Epithelial cell of prostate (primary cell): ENCODE measurements around the gene OSBPL5.

Experiments used
- DNase-seq: peaks from one replicate; pipeline ENCODE4 v3.0.0-alpha.2; 2011; ENCODE audit warnings: low read depth, low spot score
- H3K27ac ChIP-seq: fragments of 450-650 bp; 2 replicates; pipeline ENCODE4 v1.5.1; 2017; ENCODE audit warnings: mild to moderate bottlenecking

Gene OSBPL5

GRCh38 chr11:3164552-3165151, 458 bp downstream of the OSBPL5 start:
- no peak for DNase-seq

DNA sequence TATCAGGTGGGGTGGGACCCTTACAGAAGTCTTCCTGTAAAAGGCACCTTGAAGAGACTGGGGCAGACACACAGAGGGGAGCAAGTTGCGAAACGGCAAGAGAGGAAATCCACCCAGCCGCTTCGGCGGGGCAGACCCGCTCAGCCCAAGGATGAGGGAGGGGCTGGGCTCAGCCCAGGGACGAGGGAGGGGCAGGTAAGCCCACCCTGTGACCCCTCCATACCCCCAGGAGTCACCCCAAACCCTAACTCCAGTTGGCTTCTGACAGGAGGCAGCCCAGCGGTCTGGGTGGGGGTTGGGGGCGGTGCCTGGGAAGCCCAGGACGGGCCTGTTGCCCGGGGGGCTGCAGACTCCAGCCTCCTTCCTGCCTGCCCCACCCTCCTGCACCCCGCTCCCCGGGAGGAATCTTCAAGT, 965 bp downstream of the OSBPL5 start:
- H3K27ac ChIP-seq, result no peak overlapping the region
- DNase-seq, result no peak

More at GRCh38 chr11:3164552-3165151, 458 bp downstream of the OSBPL5 start:
- no peak overlapping the region for H3K27ac ChIP-seq

DNA sequence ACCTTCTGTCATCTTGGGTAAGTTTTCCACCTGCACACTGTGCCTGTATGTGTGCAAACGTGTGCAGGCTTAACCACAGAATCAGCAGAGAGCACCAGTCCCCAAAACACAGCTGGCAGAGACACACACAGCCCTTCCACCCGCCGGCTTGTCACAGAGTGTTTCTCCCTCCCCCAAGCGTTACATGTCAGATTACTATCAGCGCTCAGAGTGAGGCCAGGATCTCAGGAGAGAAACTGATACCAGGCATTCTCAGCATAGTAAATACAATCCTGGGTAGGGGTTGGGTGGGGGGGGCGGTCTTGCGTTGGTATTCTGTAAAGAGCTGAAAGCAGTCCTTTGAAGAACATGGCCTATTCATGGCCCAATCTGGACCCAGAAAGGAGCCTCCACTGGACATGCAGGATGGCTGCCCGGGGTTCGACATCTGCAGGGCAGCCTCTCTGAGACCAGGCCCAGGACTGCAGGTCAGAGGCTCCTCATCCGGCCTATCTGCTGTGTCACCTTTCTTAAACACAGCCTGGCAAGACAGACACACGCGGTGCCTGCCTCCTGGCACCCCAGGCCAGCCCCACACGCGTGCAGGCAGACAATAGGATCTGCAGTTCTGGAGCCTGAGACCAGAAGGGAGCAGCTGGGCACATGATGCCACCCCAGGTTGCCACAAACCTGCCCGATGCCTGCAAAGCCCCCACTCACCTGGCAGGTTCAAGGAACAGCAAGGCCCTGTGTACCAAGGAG, 1.7 kb downstream of the OSBPL5 start:
- no peak for DNase-seq
- H3K27ac ChIP-seq, result no peak overlapping the region

DNA sequence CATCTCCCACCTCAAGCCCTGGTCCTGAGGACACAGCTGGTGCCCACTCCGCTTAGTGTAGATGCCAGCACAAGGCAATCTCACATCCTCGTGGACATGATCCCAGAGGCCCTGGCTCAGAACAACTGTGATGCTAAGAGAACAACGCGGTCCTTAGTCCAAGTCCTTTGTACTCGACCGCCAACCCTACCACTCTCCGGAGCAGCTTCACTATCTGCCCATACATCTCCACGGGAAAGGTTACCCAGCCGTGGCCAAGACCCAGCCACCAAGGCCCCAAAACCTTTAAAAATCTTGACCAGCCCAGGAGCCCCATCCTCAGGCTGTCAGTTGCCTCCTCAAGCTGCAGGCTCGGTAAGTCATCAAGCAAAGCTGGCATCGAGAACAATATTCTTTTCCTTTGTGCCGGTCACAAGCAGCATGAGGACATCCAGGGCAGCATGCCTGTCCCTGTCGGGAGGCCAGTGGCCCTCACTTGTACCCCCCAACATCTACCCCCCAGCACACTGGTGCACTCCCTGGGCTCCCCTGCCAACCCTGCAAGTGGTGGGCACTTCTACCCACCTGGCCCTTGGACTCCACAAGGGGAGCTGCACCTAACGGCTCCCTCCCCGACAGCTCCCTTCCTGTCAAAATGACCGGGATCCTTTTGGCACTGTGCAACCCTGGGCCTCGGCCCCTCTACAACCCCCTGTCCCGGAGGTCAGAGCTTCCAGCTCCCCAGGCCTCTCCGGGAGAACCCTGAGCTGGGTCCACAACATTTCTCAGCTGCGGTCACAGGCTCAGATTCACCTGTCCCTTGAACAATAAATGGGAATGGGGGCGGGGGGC, 2.5 kb downstream of the OSBPL5 start:
- DNase-seq, result no peak
- no peak overlapping the region for H3K27ac ChIP-seq

GRCh38 chr11:3161720-3162409, 3.2 kb downstream of the OSBPL5 start:
- H3K27ac ChIP-seq, result no peak overlapping the region
- DNase-seq, result no peak

- DNase-seq, result no peak
Measured at GRCh38 chr11:3161309-3161708, 3.8 kb downstream of the OSBPL5 start.

DNA sequence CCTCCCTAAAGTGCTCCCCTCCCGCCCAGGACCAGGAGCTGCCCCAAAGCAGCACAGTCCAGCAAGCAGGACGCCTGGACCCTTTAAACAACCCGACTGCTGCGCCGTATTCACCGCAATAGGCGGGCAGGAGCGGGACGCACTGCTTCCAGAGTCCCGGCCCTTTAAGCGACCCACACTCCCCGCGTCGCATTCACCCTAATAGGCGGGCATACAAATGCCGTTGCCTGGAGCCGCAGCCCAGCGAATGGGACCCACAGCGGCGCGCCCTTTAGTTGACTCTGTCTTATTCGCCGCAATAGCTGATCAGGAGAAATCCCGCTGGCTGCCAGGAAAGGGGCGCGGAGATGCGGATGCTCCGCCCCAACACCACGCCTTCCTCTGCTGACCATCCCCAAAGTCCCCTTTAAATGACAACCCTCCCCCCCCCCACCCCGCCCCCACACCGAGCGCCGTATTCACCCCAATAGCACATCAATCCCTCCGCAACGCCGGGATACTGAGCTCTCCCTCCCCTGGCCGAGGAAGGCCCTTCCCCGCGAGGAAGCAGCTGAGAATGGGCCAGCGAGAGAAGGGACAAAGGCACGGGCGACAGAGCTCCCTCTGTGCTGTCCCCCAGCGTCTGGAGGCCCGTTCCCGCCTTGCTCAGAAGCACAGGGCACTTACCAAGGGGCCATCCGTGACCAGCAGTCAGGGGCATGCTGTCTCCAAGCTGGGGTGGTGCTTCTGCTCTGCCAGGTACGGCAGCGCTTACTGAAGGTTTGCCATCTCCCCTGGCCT, 4.7 kb downstream of the OSBPL5 start:
- H3K27ac ChIP-seq, result no peak overlapping the region
- DNase-seq, result no peak

More at GRCh38 chr11:3161309-3161708, 3.8 kb downstream of the OSBPL5 start:
- H3K27ac ChIP-seq, result no peak overlapping the region

GRCh38 chr11:3159296-3160190, 5.6 kb downstream of the OSBPL5 start:
- DNase-seq, result no peak
- H3K27ac ChIP-seq, result no peak overlapping the region

- H3K27ac ChIP-seq, result no peak overlapping the region
Measured at GRCh38 chr11:3158821-3159220, 6.3 kb downstream of the OSBPL5 start.

GRCh38 chr11:3158131-3158591, 6.9 kb downstream of the OSBPL5 start:
- no peak overlapping the region for H3K27ac ChIP-seq
- no peak for DNase-seq

More at GRCh38 chr11:3158821-3159220, 6.3 kb downstream of the OSBPL5 start:
- DNase-seq, result no peak

- no peak for DNase-seq
- no peak overlapping the region for H3K27ac ChIP-seq
Measured at GRCh38 chr11:3157381-3158130, 7.6 kb downstream of the OSBPL5 start.

DNA sequence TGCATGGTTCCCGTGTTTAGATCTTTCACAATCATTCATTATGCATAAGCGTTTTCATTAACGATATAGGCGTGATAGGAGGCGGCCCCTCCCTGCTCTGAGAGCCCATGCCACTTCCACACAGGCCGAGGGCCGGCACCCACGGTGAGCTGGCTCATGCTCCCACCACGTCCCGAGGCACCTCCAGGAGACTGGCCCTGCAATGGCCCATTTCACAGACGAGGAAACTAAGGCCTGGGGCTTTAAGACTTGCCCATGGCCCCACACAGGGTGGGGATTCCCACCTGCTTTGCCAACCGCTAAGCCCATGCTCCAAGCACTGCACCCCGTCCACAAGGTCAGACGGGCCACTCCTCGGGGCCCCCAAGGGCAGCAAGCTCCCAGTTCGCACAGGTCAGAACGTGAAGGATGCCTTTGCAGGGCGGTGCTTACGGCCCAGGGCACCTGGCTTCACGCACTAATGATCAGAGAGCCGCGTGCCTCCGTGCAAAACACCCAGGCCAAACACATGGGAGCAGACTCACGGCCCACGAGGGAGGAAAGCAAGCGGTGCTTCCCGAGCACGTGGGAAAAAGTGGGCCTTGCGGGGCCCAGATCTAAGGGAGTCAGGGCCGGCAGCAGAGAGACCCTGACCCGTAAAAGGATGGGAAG, 8.3 kb downstream of the OSBPL5 start:
- DNase-seq, result no peak
- H3K27ac ChIP-seq, result no peak overlapping the region

DNA sequence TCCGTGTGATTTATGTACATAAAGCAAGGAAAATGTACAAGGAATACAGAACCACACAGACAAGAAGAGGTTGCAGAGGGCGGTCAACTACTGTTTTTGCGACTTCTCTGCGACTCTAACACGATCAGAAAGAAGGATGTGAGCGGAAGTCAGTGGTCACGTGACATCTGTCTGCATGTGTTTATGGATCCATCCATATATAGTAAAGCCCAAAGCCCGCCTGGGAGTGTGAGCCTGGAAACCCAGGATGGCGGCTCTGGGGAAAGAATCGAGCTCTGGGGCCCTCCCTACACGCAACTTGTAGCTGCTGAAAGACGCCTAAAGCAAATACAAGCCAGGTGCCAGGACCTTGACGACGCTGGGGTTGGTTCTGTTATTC, 8.8 kb downstream of the OSBPL5 start:
- H3K27ac ChIP-seq, result no peak overlapping the region
- DNase-seq, result no peak

DNA sequence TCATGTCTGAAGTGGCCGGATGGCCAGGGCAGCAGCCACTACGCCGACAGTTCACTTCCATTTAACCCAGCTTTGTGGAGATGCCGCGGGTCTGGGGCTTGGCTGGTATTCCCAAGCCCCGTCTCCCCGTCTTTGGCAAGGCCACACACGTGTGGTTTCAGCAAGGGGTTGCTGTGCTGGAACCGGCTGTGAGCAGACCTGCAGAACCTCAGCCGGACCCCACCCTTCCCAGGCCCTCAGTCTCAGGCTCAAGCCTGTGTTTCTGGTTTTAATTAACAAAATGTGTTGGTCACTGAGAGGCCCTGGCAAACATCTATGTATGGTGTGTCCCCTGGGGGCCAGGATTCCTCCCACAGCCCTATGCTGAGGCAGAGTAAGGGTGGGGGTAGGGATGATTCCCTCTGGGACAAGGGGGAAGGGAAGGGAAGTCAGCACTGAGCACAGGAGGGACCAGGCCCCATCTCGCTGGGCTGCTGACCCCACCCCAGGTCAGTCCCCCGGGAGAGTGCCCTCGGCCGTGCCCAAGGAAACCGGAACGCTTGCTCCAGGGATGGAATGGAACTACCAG, 9.3 kb downstream of the OSBPL5 start:
- DNase-seq, result no peak
- no peak overlapping the region for H3K27ac ChIP-seq

DNA sequence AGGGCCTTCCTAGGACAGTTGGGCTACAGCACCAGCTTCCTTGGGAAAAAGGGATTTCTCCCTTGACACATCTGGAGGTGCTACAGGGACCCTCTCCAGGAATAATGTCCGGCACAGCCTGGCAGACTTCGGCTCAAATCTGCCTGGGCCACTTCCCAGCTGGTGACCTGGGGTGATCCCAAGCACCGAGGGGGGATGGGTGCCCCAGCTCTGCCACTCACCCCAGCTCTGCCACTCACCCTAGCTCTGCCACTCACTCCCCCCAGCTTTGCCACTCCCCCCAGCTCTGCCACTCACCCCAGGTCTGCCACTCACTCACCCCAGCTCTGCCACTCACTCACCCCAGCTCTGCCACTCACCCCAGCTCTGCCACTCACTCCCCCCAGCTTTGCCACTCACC, 9.9 kb downstream of the OSBPL5 start:
- no peak for DNase-seq
- H3K27ac ChIP-seq, result no peak overlapping the region

DNA sequence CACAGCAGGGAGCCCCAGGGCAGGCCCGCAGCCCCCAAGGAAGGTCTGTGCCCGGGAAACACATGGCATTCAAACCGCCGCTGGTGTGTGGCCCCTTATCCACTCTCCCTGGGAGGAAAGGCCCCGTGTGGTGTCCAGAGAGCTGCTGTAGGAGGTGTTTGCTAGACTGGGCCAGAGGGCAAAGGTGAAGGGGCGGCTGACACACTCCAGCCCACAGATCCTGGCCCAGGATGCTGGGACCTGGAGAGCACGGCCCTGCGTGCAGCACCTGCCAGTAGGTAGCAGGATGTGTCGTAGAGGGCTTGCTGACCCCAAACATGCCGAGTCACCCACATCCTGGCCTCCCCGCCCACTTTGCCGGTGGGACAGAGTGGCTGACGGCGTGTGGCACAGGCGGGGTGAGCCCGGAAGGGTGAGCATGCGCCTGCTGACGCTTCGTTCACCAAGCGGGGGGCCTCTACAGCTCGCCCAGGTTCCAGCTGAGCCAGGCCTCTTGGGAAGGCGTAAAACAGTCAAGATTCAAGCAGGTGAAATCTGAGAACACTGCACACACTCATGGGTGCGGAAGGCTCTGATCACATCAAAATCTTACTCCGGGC, 11.0 kb downstream of the OSBPL5 start:
- no peak overlapping the region for H3K27ac ChIP-seq
- no peak for DNase-seq
